ENCODE data around the gene SUPT16H. TPM values are rescaled to one million over a fixed set of nuclear protein-coding genes. Genes with fewer than 3 reads are reported as not detected.
A peak's percentile ranks its signal among the peaks of the same experiment; 100 is the strongest.

Gene SUPT16H
- total and polyA plus RNA-seq, 10 of the 15 experiments (the other 5 are each of a cell fraction or from before 2014, with no cell fraction given) = 90.7 to 201 (median 121) TPM

DNA sequence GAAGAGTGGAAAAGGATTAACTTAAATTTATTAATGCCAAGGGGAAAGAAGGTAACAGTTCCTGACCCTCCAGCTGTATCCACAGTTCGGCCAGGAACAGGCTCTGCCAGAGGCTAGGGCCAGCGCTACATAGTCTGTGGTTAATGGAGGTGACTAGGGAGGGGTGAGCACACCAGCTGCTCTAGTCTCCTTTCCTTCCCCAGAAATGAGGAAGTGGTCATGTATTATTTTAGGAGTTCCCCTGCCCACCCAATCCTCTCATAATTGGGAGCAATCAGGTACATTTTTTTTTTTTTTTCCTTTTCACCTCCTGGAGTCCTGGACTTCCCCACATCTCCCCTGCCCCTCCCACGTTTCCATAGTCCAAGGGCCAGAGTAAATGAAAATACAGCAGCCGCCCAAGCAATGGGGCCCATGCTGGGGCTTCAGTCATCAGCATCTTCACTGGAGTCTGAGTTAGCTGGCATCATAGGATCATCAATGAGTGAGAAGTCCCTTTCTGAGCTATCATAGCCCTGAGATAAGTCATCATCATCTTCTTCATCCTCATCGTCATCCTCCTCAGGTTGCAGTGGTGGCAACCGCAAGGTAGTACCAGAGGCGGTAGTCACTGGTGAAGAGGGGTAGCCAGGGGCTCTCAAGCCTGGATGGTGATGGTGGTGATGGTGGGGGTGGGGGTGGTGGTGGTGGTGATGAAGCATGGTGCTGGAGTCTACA is 1.5 kb upstream of the SUPT16H start (continued):
- peak; percentile 69; the same call in 1 of the 2 replicates for TF ChIP-seq RELB (IDR thresholded peaks at IDR 0.05; ENCODE audit: low read depth)
- TF ChIP-seq KAT2A (conservative IDR thresholded peaks at IDR 0.05; ENCODE audit: control insufficient read depth, low read depth, low read length) = no peak
- no peak; the same call in 1 of the 2 replicates for TF ChIP-seq ATF2 (IDR thresholded peaks at IDR 0.05; ENCODE audit: low read length)
- no peak for TF ChIP-seq NFYA (IDR thresholded peaks at IDR 0.05; ENCODE audit: borderline replicate concordance, low read depth, low read length)
- TF ChIP-seq TBL1XR1 (IDR thresholded peaks at IDR 0.05; ENCODE audit: low read depth, low read length) = no peak
- TF ChIP-seq, protein P1, sequence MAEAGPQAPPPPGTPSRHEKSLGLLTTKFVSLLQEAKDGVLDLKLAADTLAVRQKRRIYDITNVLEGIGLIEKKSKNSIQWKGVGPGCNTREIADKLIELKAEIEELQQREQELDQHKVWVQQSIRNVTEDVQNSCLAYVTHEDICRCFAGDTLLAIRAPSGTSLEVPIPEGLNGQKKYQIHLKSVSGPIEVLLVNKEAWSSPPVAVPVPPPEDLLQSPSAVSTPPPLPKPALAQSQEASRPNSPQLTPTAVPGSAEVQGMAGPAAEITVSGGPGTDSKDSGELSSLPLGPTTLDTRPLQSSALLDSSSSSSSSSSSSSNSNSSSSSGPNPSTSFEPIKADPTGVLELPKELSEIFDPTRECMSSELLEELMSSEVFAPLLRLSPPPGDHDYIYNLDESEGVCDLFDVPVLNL (IDR thresholded peaks at IDR 0.05; ENCODE audit: low read depth, low read length) = no peak
- peak; percentile 72; the same call in 1 of the 2 replicates for TF ChIP-seq MEF2A (IDR thresholded peaks at IDR 0.05; ENCODE audit: insufficient read depth, low read depth, low read length)
- TF ChIP-seq ZNF274 (IDR thresholded peaks at IDR 0.05; ENCODE audit: insufficient read depth, insufficient read length) = no peak
- no peak for TF ChIP-seq CBX5 (IDR thresholded peaks at IDR 0.05; ENCODE audit: low read depth)
- TF ChIP-seq ESRRA (IDR thresholded peaks at IDR 0.05; ENCODE audit: low read length) = no peak
- no peak for TF ChIP-seq CUX1 (IDR thresholded peaks at IDR 0.05; ENCODE audit: insufficient replicate concordance, low read depth, low read length)
- no peak for TF ChIP-seq PAX5 (IDR thresholded peaks at IDR 0.05; ENCODE audit: borderline replicate concordance, low read depth, low read length)
- peak; percentile 93 for TF ChIP-seq RUNX3 (IDR thresholded peaks at IDR 0.05; ENCODE audit: low read length)
- TF ChIP-seq CREB1 (IDR thresholded peaks at IDR 0.05; ENCODE audit: low read depth) = no peak
- no peak for TF ChIP-seq NKRF (conservative IDR thresholded peaks at IDR 0.05)
- no peak for TF ChIP-seq BHLHE40 (IDR thresholded peaks at IDR 0.05; ENCODE audit: borderline replicate concordance in 1 of 2, low read depth in 2 of 2, low read length in 1 of 2)
- TF ChIP-seq YY1 (IDR thresholded peaks at IDR 0.05; ENCODE audit: low read depth, low read length) = peak; percentile 51
- TF ChIP-seq MTA2 (IDR thresholded peaks at IDR 0.05; ENCODE audit: low read depth) = peak; percentile 51
